Brain pericyte (primary cell): ENCODE results near the gene MALRD1.

Experiments
- DNase-seq: peaks from one replicate; pipeline ENCODE4 v3.0.0-alpha.2; 2012; ENCODE audit warnings: low read depth, low spot score

Gene MALRD1

DNA sequence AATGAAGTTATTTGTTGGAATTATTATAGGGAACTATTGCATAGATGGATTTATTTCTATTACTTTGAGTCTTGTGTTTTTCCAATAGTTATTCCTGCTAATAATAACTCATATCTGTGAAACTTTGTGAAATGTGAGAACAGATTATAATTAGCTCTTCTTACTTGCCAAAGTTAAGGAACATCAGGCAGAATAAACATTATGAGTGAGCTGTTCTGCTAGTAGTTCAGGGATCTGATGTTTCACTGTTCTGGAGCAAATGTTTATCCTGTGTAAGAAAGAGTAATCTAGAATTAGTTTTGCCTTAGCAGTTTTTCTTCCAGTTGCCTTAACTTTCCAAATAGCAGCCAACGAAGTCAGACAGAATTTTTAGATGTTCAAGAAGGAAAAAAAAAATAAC is 522.4 kb downstream of the MALRD1 start:
- DNase-seq: no peak

DNA sequence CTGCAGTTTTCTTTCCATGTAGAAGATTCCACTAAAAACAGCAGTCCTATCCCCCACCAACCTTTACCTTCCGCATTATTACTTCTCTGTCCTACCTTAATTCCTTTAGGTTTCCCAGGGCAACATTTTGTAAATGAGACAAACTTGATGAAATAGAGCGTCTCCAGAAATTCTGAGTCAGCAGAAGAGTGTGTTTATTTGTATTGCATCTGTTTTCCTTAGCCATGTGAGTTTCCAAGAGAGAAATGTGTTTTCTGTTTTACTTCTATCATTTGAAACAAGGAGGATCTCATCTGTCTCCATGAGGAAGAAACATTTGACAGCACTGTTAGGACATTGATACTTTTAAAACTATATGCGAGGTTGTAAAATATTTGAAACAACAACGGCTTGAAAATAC is 523.5 kb downstream of the MALRD1 start:
- DNase-seq: no peak

- DNase-seq: no peak
These were observed 528.0 kb downstream of the MALRD1 start for GRCh38 chr10:19576576-19576975.

GRCh38 chr10:19577381-19577780 is 528.8 kb downstream of the MALRD1 start:
- DNase-seq: no peak

DNA sequence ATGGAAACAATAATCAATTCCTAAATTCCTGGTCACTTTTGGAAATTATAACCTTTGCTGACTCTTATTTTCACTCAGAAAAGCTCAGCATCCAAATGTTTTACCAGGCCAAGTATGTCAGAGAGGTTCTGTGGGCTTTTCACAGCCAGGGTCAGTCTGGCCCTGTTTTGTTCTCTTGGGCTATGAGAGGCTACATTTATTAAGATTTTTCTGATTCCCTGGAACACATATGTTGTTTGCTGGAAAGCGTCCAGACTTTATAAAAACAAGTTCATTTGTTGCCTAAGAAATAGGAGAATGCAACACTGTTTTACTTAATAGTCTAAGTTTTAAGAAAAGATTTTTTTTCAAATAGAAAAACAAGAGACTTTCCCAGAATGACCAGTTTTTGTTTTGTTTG is 529.2 kb downstream of the MALRD1 start:
- DNase-seq: no peak

DNA sequence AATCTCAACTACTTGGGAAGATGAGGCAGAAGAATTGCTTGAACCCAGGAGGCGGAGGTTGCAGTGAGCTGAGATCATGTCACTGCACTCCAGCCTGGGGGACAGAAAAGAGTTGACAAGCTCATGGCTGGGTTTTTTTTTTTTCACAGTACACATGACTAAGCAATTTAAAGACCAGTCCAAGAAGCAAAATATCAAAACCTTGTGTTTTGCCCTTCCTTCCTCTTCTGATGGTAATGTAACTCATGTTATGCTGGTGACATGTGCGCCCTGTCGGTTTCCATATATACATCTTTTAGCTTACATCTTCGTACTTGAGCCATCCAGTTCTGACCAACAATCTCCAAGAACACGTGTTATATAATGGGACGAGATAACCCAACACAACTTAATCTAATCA is 530.0 kb downstream of the MALRD1 start:
- no peak for DNase-seq

DNA sequence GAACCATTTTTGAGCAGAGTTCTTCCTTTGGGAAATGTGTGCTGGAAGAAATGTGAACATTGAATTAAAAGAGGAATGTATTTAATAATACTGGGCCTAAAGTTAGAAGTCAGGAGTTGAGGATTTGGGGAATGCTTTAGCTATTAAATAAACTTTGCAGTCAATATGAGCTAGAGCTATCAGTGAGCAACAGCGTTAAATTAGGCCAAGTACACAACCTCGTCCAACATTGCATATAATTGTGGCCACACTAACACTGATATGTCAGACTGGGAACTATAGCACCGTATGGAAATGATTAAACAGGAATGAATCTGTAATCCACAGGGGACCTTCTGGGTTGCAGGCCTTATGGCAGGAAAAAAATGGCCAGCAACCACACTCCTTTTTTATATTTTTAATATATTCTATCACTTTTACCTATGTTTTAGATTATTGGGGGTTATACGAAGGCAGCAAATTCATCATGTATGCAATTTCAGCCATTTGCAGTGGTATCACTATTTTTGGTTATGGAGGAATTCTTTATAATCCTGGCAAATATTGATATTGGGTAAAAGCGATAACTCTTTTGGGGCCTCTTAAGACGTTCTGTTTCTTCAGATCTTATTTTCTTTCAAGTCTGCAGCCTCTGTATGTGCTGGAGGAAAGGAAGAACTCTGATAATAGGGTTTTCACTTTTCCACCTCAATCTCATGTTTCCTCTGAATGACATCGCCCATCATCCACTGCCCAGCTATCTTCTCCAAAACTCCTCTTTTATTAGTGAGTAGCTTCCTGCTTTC is 531.4 kb downstream of the MALRD1 start:
- DNase-seq: no peak

GRCh38 chr10:19580691-19581090 is 532.1 kb downstream of the MALRD1 start:
- DNase-seq: no peak

DNA sequence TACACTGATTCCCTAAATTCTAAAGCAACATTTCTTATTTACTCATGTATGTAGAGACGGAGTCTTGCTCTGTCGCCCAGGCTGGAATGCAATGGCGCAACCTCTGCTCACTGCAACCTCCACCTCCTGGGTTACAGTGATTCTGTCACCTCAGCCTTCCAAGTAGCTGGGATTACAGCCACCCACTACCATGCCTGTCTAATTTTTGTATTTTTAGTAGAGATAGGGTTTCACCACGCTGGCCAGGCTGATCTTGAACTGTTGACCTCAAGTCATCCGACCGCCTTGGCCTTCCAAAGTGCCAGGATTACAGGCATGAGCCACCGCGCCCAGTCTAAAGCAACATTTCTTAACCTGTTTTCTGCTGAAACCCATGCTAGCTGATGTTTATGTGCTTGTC is 540.0 kb downstream of the MALRD1 start:
- no peak for DNase-seq

DNA sequence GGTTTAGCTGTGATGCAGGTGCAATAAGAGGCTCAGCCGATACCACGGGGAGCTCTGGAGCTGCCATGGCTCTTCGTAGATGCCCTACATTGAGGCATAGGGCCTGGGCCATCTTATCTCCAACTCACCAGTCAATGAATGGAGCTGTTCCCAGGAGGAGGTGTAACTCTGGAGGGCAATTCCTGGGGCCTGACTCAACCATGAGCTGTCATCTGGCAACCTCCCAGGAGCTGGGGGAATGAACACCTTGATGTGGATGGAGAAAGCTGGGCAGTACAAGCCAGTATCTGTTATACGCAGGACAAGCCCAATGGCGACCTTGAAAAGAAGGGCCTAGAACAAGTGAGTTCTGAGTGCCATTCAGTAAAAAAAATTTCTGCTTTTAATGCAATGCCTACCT is 543.7 kb downstream of the MALRD1 start:
- no peak for DNase-seq

GRCh38 chr10:19595212-19595845 is 546.7 kb downstream of the MALRD1 start:
- DNase-seq: no peak

DNA sequence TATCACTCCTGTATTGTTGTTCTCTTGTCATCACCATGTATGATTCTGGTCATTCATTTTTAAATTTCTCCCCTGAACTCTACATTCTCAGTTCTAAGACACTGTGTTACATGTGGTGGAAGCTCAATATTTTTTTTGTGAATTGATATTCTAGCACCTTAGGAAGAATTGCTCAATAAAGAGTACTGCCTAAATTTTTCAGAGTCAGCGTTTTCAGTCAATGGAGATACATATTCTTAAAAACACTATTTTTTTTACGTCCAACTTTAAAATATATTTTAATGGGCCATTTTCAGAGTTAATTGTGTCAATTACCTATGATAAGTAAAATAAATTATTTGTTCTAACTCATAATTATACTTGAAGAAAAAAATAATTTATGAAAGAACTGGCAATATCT is 557.2 kb downstream of the MALRD1 start:
- DNase-seq: no peak

GRCh38 chr10:19606968-19607367 is 558.4 kb downstream of the MALRD1 start:
- DNase-seq: no peak

DNA sequence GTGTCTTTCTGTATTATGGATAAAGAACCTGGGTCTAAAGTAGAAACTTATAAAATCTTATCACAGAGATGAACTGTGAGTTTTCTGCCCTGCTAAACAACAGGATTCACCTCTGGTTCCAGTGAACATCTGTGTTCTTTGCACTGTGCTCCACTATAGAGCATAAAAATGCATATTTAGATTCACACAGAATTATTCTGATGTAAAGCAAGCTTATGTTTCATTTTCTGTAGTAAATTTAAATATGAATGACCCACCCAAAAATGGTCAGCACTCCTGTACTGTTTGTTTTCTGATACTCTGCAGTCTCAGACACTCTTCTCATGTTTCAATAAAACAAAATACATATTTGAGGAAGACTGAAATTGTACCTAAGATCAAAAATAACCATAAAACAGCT is 563.2 kb downstream of the MALRD1 start:
- no peak for DNase-seq

DNA sequence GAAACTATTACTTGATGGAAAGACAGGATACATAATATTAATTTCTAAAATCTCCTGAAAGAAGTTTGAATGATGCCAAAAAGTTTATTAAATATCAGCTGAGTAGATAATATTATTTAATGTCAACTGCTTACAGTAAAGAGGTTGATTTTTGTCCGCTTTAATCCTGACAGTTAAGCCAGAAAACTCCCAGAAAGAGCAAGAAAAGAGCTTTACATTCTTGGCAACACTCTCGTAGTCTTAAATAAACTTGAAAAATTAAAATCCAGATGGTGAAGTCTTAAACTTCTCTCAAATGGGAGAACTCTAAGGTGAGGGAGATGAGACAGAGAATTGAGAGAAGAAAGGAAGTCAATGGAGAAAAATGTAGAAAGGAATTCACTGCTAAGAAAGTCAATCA is 568.4 kb downstream of the MALRD1 start:
- no peak for DNase-seq

DNA sequence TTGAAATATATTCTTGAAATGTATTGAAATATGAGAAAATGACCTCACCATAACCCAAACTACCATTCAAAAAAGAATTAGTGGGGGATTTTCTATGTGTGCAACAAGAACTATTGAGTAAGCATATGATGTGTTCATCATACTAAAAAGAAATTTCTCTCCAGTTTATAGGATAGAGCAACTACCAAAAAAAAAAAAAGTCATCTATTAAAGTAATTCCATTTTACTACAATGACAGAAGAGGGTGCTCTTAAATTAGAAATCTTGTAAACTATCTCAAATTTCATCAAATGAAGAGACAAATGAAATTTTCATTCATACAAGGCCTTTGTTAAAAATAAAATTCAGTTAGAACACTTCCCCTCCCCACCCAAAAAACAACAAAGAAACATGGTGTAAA is 572.2 kb downstream of the MALRD1 start:
- DNase-seq: no peak

DNA sequence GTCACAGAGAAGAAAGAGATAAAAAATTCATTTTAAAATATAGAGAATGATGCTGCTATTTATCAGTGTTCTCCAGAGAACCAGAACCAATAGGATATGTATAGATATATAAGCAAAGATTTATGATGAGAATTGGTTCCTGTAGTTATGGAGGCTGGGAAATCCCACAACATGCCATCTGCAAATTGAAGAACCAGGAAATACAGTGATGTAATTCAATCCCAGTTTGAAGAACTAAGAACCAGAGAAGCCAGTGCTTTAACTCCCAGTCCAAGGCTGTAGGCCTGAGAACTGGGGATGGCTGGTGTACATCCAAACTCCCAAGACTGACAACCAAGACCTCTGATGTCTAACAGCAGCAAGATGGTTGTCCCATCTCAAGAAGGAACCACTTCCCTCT is 574.7 kb downstream of the MALRD1 start:
- DNase-seq: no peak

DNA sequence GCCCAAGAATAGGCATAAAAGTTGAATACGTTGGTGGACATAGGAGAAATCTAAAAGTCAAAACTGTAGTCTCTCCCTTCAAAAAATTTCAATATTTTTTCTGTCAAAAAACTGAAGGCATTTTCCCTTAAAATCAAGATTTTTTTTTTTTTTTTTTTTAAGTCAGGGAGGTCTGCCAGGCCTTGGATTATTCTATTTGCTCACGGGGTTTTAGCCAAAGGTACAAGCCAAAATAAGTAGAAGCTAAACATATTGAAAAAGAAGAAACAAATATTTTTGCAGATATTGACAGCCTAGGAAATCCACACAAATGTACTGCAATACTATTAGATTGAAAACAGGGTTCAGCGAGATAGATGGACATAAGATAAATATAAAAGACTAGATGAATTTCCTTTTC is 577.6 kb downstream of the MALRD1 start:
- no peak for DNase-seq

DNA sequence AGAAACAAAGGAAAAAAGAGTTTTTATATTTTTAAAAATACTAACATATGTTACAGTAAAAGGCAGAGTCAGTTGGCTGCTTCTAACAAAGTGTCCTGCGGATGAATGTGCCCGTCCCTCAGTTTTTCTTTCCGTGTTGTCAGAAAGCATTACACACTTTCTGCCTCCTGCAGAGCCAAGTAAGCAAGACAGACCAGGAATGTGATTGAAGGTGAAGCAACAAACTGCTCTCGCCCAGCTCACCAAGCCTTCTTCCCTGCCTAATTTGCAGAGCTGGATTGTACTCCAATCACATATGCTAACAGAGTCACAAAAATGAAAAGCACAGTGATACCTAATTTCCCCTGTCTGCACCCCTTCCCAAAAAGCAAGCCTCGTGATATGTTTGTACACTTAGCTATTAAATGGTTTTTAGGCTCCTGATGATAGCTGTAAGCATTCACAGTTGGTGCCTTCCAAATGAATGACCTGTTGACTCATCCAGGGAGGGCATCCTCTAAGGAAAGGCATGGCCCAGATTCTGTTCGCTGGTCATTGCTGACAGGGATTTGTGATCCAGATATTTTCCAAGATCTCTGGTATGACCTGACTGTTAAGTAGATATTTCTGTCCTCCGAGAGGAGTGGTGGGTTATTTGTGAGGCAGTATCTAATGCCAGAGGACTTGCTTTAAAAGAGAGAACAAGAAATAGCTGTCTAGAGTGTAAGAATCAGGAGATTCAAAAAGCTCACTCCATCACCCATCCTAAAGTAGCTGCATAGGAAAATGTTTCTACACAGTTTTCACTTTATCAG is 580.4 kb downstream of the MALRD1 start:
- DNase-seq: no peak

GRCh38 chr10:19629567-19629966 is 581.0 kb downstream of the MALRD1 start:
- no peak for DNase-seq

GRCh38 chr10:19634163-19634562 is 585.6 kb downstream of the MALRD1 start:
- no peak for DNase-seq

DNA sequence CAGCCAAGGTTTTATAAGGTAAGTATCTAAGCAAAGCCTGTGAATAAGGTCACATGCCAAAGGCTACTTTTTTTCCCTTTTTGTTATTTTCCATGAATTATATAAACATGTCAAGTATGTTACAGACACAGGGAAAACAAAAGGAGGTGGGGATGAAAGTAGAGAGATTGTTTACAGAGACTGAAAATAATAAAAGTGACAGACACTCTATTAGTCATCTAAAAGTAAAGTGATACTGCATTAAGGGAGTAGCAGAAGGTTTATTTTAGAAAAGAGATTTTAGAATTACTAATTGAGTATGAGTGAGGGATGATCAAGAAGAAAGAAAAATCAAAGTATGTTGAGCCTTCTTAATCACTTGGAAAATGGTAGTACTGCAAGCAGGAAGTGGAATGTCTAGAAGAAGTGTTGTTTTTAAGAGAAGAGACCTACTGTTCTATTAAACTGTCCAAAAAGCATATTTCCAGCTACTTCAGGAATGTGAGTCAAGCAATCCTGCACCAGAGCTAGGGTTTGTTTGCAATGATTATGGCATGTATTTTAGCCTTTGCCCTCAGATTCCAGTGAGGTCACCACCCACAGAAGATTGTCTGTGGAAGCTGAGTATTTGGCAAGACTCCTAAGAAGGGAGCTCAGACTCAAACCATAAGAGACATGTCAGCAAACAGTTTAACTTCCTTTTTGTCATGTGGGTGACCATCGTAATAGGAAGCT is 589.7 kb downstream of the MALRD1 start:
- DNase-seq: peak; percentile 26
